Suppressor macrophage treated with lipopolysaccharide for 4 hours (primary cell): ENCODE data around the gene LDHAL6B.

Experiments used
- DNase-seq: peaks from one replicate; pipeline ENCODE4 v3.0.0-alpha.2; 2020

LDHAL6B gene

DNA sequence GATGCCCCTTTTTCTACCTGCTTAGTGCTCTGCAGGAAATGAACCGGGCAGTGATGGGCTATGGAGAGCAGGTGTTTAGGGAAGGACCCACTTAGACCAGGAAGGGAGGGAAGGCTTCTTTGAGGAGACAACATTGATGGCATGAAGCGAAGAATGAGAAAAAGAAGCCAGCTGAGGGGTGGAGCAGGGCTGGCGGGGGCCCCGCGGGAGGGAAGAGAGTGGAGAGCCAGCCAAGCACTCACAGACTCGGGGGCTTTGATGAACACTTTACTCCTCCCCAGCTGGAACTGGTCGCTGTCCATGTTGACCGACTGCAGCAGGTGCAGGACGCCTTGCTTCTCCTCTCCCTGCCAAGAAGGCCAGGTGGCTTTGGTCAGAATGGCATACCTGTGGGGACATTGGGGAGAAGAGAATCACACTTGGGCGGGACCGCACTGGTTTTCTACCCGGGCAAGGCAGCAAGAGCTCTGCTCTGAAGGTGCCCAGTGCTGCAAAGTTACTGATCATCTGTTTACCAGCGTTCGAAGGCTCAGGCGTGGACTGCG is 28.4 kb upstream of the LDHAL6B start:
- no peak for DNase-seq

DNA sequence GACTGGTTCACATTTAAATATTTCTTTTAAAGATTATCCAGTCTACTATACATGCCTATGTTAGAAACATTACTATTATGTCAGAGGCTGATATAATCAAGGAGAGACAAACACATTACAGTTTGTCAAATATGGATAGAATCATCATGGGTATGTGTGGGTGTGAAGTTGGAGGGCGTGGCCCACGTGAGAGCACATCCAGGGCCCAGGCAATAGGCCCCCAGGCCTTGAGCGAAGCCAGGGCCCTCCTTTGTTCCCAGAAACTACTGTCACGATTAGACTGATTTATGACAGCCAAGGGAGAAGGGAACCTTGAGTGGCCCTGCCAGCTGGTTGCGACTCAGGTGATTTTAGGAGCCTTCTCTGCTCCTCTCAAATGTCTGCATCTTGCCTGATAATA is 26.9 kb upstream of the LDHAL6B start:
- DNase-seq, result no peak

DNA sequence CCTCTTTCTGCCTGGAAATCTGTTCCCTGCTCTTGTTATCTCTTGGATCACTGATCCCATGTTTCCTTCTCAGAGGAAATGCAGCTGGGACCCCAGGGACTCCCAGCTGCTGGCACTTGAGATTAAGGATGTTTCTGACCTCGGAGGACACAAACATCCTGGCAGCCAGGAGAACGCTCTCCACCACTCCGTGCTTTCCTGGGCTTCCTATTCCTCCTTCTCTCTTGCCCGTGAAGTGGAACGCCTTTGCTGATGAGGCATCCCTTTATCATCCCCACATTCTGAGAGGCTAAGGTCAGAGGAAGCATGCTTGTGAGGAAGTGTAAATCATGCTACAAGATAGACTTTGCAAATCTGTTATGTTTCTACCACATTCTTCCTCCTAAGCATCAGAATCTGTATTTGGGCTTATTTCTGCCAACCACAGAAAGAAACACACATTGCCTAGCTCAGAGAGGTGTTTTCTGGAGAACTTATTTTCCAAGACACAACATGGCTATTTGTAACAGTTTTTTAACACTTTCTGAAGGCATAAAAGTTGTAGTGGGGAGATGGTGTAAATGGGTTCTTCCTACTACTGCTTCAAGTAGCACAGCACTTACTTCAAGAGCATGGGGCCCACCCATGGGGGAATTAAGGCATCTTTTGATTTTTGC is 25.6 kb upstream of the LDHAL6B start:
- peak; percentile 72 for DNase-seq

DNA sequence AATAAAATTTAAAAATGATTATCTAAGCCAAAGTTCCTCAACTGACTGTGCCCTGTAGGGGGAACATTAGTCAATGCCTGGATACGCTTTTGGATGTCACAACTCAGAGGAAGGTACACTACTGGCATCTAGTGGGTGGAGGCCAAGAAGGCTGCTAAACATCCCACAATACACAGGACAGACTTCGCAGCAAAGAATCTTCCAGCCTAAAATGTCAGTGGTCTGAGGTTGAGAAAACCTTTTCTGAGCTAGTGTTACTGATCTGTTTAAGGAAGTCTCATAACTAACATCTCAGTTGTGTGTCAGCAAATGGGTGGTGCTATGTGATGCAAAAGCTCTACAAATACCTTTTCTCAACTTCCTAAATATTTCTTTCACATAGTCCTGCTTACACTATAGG is 20.9 kb upstream of the LDHAL6B start:
- peak; percentile 77 for DNase-seq

DNA sequence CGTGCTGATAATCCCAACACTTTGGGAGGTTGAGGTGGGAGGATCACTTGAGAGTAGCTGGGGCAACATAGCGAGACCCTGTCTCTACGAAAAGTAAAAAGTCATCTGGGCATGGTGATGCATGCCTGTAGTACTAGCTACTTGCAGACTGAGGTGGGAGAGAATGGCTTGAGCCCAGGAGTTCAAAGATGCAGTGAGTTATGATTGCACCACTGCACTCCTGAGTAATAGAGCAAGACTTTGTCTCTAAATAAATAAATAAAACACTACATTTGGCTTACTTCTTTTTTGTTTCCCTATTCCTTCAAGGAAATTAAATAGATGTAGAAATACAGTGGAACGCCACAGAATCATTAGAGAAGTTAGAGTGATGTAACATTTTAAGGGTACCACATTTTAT is 20.1 kb upstream of the LDHAL6B start:
- DNase-seq, result no peak

DNA sequence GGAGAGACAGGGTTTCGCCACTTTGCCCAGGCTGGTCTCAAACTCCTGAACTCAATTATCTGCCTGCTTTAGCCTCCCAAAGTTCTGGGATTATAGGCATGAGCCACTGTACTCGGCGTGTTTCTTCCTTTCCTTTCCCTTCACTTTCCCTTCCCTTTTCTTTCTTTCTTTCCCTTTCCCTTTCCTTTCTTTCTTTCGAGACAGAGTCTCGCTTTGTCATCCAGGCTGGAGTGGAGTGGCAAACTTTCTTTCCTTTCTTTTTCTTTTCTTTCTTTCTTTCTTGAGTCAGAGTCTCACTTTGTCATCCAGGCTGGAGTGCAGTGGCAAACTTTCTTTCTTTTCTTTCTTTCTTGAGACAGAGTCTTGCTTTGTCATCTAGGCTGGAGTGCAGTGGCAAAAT is 17.4 kb upstream of the LDHAL6B start:
- peak; percentile 56 for DNase-seq

DNA sequence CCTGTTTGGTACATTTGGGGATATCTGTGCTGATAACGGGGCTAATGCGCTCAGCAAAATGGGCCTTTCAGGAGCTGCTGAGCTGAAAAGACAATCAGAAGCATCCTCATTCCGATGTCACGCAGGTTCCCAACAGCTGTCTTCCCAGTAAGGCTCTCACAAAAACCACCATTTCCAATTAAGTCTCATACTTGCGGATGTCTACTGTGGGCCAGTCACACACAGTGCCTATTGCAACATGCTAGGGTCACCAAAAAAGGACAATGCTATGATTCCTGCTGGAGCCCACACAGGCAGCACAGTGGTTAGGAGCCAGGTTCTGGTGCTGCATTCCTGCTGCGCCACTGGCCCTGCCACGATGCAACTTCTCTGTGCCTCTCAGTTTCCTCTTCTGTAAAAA is 16.4 kb upstream of the LDHAL6B start:
- no peak for DNase-seq

DNA sequence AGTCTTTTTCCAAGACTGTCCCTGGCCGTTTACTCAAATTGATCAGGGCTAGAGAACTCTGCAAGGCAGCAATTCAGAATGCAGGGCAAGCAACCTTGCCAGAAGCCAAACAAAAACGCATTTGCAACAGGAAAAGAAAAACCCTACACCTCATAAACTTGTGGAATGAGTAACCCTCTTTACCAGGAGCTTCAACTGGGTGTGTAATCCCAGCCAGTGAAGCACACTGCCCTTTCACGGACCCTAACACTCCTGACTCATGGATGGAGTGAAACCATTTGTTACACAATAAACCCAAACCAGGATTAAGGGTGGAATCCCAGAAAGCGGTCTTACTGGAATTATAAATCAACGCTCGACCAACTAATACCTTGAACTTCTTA is 14.8 kb upstream of the LDHAL6B start:
- DNase-seq, result peak; percentile 35

DNA sequence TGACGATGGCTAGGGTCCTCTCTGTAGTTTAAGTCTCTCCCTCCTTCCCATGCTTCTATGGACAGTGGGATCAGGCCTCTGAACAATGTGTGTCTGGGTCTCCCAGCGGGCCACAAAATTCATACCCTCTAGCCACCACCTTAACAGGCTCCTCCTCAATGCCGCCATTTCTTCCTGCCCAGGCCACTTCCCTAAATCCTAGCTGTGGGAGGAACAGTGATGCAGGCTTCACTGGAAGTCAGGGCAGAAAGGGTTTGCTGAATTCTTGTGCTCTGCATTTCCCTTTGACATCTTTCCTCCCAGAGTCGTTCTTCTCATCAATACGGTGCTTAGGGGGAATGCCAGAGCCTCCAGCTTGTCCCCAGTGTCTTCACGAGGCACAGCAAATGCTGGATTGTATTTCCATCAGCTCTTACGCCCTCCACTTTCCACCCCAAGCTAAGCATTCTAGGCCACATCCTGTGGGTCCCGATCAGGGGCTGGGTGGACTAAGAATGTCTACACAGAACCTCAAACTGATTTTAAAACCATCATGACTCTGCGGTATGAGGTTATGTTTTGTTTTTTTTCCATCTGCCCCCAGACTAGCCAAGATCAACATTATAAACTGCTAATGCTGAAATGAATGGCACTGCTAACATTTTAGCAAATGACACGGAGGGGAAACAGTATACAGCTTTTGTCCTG is 11.9 kb upstream of the LDHAL6B start:
- DNase-seq, result no peak

DNA sequence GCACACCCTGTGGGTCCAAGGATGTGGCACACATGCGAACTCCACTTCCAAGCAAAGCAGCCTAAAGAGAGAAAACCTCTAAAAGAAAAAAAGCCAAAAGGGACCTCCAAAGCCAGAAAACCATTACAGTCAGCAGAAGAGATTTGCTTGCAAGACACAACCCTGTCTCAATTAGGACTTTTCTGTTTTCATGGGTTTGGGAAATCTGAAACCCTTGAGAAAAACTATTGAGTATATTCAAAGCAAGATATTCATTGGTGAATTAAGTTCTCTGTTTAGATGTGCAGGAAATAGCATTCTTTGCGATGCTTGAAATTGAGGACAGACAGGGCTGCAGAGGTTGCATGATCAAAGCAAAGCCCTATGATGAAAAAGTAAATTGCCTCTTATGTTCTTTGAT is 10.2 kb upstream of the LDHAL6B start:
- DNase-seq, result no peak

DNA sequence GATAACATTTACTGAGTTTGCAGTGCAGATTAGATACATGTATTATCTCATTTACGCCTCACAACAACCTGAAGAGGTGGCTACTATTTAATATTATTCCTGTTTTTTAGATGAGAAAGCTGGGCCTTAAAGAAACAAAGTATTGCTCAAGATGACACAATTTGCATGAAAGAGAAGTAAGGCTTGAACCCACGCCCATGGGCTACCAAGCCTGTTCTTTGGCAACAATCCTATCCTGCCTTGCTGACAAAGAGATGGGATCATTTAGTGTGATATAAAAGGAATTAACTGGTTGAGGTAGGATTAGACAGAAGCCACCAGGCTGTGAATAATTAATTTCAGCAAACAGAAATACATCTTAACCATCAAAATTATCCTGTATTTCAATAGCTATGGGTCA is 9.2 kb upstream of the LDHAL6B start:
- DNase-seq, result peak; percentile 64

DNA sequence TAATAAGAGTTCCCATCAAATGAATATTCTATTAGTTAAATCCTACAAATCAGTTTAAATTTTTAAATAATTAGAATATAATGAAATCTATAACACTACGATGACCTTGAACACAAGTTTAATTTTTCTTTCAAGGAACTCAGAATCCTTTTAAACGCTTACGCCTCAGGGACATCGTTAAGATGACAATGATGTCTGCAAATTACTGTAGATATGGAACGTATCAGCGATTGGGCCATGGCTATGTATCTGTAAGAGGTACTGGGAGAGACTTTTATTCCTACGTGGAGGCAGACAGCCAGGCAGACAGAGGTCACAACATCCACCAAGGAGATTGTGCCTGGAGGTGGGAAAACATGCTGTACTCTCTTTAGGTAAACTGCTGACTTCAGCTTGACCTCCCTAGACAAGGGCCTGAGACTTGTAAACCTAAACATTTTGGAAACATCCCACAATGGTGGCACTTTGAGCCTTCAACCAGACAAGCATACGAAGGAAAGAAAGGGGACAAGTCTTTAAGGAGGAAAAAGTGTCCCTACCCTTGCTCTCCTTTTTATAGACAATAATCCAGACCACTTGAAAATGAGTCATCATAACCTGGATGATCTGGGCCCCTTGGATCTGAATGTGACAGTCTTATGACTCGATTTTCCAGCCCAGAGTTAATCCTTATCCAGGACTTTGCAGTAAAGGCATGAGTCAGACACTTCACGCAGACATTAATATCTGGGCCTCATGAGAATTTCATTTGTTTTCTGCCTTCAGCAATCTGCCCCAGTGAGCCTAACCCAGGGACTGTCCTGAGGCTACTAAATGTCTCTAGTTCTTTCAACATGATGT is 6.8 kb upstream of the LDHAL6B start:
- no peak for DNase-seq

DNA sequence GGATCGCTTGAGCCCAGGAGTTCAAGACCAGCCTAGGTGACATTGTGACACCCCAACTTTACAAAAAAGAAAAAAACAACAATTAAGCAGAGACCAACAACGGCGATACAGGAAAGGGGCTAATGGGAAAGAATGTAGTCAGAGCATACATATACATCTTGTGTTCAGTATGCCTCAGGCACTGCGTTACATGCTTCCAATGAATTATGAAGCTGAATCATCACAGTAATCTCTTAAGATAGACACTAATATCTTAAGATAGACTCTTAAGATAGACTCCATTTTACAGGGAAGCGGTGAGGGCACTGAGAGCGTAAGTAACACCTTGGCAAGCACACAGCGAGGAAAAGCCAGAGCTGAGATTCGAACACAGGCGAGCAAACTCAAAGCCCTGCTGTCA is 6.1 kb upstream of the LDHAL6B start:
- no peak for DNase-seq

DNA sequence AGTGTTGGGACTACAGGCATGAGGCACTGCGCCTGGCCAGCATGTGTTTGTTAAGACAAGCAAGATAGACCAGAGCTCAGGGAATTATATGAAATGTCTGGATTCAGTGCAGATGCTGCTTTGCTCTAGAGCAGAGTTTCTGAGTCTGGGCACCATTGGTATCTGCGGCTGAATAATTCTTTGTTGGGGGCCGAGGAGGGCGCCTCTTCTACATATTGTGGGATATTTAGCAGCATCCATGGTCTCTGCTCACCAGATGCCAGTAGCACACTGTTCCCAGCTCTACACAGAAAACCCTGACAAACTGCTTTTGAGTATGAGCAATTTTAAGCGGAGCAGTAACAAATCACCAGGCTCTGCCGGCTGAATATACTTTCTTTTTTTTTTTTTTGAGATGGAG is 3.6 kb upstream of the LDHAL6B start:
- no peak for DNase-seq

DNA sequence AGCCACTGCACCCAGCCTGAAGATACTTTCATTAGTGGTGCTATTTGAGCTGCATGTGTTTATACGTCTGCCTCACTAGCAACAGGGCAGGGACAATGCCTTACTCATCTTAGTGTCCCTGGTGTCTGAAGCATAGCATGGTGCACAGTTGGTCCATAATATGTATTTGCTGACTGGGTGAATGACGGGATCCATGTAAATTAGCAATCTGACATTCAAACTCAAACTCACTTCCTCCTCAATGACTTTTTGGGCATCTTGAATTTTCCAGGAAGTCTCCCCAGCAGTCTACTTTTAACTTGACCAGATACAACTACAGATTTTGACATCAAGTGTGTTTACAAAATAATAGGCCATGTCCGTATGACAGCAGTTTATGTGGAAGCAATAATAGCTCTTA is 3.0 kb upstream of the LDHAL6B start:
- peak; percentile 56 for DNase-seq

DNA sequence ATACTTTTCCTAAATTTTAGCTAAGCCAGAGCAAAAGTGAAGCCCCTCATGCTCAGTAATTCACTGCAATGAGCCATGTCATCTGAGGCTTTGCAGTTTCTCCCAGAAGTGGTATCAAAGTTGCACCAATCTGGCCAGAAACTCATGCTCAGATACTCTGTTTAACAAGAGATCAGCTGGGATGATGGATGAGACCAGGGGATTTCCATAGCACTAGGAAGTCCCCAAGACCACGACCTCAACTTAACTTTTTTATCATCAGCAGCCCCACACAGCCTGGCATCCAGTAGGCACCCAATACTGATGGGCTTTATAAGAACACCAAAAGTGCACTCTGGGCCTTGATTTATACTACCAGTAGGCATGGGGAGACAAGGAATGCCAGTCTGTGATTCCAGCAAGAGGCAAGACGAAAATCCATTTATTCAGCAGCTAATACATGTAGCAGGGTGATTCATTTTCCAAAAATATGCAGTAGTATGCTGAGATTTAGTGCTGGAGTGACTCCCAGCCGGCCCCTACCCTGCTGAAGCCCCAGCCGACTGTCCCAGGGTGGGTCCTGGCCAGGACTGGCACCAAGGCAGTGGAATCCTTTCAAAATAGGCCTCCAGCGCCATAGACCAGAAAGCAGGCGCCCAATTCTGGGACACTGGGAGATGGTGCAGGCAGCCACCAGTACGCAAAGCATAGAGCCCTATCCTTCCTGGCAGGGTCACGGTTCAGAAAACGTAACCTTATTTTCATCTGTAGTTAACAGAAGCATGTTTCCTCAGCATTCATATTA is 612 bp upstream of the LDHAL6B start:
- DNase-seq, result peak; percentile 16

DNA sequence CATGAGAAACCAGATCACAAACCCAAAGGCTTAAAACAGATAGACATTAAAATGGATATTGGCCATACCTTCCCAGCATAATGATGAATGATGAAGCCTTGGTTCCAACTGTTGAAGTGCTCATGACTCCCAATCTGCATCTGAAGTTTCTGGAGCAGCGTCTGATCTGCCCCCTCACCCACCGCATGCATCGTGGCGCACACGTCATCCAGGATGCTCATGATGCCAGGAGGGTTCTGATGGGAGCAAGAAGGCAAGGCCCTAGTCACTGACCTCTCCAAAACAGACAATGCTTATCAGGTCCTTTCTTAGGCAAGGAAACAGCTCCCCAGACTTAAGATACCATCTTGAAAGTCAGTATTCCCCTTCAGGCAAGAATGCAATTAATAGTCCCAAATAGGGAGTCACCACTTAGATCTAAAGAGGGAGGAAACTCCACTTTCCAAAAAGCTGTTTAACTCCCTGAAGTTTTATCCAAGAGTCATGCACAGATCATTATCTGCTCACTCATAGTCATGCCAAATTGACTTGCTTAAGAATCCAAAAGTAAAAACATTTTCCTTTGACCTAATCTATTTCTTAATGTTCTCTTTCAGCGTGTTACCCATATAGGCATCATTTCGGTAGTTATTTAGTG is 2.1 kb downstream of the LDHAL6B start:
- DNase-seq, result peak; percentile 13

DNA sequence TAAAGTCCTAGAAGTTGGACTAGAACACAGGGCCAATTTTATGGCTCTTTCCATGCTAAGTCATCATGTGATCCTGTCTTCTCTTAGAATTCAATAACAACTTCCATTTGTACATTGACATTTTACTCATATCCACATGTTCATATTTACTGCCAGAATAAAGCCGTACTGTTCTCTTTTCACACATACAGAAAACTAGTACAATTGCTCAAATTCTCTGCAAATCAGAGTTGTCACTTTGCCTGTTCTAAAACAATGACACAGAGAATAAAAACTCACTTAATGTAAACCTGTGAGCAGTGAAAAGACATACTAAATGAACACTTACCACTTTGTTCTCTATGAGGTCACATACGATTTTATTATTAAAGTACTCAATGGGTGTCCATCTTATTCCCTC is 3.5 kb downstream of the LDHAL6B start:
- no peak for DNase-seq

DNA sequence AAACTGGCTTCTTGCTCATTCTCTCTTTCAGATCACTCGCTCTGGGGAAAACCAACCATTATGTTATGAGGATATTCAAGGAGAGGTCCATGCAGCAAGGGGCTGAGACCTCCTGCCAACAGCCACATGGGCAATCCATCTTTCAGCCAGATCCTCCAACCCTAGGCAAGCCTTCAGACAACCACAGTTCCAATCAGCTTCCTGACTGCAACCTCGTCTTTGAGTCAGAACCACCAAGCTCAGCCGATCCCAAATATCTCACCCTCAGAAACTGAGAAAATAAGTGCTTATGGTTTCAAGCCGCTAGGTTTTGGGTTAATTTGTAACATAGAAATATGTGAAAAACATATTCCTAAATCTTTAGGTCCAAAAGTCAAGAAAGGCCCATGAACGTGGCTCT is 10.3 kb downstream of the LDHAL6B start:
- no peak for DNase-seq

DNA sequence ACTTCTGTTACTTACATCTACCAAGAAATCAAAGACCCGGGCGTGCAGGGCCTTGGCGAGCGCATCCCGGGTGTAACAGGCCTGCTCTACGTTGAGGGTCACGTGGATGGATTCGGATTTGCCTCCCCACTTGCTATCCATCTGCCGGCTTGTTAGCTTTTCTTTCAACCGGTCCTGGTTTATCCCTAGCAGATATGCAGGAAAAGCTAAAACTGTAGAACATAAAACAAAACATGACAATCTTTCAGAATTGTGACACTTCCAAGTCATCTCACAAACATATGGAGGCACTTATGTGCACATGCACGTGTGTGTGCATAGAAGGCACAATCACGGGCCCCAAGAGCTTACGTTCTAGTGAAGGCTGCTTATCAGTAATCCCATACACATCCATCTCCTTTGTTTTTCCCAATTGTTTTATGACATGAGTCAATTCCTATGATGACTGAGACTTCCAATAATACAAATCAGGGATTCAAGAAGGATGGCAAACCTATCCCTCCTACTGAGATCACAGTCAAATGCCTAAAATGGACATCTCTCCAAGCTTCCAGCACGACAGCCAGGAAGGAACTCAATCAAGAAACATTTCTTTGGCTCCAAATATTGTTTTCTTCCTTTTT is 11.3 kb downstream of the LDHAL6B start:
- no peak for DNase-seq

DNA sequence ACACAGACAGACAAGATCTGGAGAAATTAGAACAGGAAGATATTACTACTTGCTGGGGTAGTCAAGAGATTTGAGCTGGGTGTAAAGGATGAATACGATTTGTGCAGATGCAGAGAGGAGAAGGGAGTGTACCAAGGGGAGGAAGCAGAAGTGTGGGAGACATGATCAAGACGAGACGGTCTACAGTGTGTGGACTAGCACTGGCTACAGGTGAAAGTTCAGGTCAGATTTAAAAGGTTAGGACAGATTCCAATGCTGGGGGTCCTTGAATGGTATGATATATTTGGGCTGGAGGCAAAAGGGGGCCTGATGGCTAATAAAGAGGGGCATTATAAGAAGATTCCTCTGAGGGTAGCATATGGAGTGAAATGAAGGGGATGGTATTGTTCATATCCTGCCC is 12.1 kb downstream of the LDHAL6B start:
- DNase-seq, result no peak
